LNCAP (cell line): ENCODE measurements around the gene GLYATL3.

Source experiments
- CTCF ChIP-seq: fragments of 450-650 bp; IDR thresholded peaks from 2 replicates; pipeline ENCODE4 v1.5.1; 2017; ENCODE audit warnings: mild to moderate bottlenecking

Gene GLYATL3

GRCh38 chr6:49519660-49520059, 19.9 kb downstream of the GLYATL3 start:
- TF ChIP-seq CTCF: no peak

GRCh38 chr6:49522710-49523593, 23.2 kb downstream of the GLYATL3 start:
- no peak for TF ChIP-seq CTCF

- TF ChIP-seq CTCF: no peak
Observed at GRCh38 chr6:49523901-49524300, 24.2 kb downstream of the GLYATL3 start.

GRCh38 chr6:49524541-49524940, 24.8 kb downstream of the GLYATL3 start:
- no peak for TF ChIP-seq CTCF

- TF ChIP-seq CTCF: no peak
Observed at GRCh38 chr6:49526598-49526997, 26.9 kb downstream of the GLYATL3 start.

- no peak for TF ChIP-seq CTCF
Observed at GRCh38 chr6:49527320-49527719, 27.6 kb downstream of the GLYATL3 start.

- TF ChIP-seq CTCF: no peak
Observed at GRCh38 chr6:49528571-49528970, 28.8 kb downstream of the GLYATL3 start.
